Left forelimb (tissue), 1 donor: ENCODE results near the gene IGF2.
"Not testable (repeated sequence)": the region's sequence is repeated elsewhere in the genome, so short reads cannot be mapped to it uniquely, and the experiment has no call there.

Source experiments
- DNase-seq: peaks from one replicate; pipeline ENCODE4 v3.0.0-alpha.2; 2018; ENCODE audit warnings: low spot score

IGF2 gene

GRCh38 chr11:2139123-2139521 is at the start of gene IGF2:
IGF2 (minus strand) TSS chr11:2139389; CDS start chr11:2135523, 3,866 bp downstream.
- no peak for DNase-seq

- no peak for DNase-seq
Measured at GRCh38 chr11:2188745-2189144, 49.6 kb upstream of the IGF2 start.

- no peak for DNase-seq
Measured at GRCh38 chr11:2187280-2187707, 48.1 kb upstream of the IGF2 start.

DNA sequence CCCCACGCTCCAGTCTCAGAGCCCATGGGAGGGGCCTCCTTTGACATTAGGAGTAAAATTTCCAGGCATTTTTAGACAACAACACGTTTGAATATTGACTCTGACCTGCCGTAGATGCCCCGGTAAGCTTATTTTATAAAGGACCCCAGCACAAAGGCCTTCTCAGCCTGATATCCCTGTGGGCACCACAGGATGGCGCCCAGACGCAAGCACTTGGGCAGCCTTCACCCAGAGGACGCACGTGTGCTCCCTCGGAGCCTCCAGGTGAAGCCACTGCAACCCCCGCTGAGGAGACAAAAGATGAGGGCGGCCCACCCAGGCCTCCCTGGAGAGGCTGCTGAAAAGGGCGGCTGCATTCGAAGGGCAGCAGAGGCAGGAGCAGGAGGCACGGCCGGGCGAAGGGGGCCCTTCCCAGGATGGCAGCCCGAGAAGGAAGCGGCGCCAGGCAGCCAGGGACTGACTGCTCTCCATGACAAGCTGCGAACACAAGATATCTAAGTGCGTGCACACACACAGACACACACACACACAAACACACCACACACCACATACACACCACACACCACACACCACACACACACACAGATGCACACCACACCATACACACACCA is 47.6 kb upstream of the IGF2 start:
- no peak for DNase-seq

DNA sequence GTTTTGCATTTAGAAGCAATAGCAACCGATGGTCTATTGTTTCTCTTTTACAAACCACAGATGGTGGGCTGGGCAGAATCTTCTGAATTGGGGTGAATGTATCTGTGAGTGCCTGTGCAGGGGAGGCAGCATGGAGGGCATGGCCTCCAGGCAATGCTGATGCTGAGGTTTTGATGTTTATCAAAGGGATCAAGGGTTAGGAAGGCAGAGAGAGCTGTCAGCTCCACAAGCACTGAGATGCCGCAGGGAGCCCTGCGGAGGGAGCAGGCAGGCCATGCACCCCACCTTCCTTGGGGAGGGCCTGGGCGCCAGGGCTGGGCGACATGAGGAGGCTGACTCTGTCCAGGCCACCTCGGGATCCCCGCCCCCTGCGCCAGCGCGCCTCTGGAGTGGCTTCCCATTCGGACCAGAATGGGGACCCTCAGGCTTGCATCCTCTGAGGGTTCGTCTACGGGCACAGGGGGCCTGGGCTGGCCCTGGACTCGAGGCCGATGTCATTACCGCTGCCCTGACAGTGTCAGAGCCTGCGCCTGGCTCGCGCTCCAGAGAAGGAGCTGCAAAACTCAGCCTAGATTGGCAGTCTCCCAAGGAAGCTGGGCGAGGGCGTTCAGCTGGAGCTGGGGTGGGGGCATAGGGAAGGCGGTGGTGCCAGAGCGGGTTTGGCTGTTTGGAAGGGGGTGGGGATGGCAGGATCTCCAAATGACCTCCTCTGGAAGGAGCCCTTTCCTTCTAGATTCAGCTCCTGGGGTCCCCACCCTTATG is 46.3 kb upstream of the IGF2 start:
- DNase-seq, result no peak

GRCh38 chr11:2182692-2183474 is 43.7 kb upstream of the IGF2 start:
- DNase-seq, result no peak

DNA sequence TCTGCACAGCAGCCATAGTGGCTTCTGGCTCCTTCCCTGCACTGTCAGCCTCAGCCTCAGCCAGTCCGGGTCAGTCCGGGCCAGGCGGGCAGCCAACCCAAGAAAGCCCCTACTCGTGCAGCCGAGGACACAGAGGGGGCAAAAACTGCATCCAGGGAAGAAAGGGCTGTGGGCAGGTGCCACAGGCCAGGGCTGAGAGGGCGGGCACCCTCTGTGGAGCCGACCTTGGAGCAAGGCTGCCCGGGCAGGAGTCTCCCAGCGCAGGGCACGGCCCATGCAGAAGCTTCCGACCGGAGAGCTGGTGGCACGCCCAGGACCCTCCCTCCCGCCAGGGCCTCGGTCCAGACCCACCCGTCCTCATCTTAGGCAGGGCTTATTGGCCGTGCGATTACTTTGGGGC is 42.9 kb upstream of the IGF2 start:
- DNase-seq, result no peak

DNA sequence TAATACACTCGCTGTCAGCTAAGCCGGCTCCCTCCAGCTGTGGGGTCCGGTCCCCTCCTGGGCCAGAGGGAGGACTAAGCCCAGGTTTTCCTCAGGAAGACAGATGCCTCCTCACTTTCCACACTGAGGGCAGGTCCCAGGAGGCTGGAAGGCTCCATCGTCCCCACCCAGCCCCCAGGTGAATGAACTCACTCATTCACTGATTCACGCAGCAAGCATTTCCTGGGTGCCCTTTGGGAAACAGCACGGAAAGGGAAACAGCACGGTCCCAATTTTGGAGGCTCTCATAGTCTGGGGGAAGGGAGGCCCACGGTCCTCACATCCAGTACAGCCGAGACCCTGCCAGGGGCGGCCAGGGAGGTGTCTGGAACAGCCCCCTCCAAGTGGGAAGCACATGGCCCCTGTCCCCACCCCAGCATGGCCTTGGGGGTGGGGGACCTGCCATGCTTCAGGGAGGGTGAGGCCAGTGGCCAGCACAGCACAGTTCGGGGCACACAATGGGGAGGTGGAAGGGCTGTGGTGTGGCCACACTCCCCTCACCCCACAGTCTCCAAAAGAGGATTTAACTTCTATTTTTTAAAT is 41.7 kb upstream of the IGF2 start:
- no peak for DNase-seq

DNA sequence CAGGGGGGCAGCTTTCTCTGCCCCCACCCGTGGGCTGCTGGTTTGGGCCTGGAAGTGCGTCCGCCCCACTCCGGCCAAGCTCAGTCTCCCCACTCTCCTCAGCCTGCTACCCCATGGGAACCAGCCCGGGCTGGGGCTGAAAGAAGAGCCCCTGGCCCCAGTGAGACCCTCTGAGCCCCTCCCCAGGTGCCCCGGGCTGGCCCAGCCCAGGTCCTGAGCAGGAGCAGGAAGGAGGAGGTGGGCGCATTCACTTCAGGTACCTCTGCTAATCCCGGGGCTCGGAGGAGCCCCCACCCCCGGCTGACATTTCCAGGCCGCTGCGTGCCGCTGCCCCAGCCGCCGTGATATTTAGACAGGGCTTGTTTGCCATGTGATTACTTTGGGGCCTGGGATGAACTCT is 41.2 kb upstream of the IGF2 start:
- no peak for DNase-seq

- DNase-seq, result no peak
Measured at GRCh38 chr11:2179516-2179915, 40.3 kb upstream of the IGF2 start.

GRCh38 chr11:2178906-2179494 is 39.8 kb upstream of the IGF2 start:
- DNase-seq, result no peak

GRCh38 chr11:2178055-2178773 is 39.0 kb upstream of the IGF2 start:
- not testable (repeated sequence) for DNase-seq

DNA sequence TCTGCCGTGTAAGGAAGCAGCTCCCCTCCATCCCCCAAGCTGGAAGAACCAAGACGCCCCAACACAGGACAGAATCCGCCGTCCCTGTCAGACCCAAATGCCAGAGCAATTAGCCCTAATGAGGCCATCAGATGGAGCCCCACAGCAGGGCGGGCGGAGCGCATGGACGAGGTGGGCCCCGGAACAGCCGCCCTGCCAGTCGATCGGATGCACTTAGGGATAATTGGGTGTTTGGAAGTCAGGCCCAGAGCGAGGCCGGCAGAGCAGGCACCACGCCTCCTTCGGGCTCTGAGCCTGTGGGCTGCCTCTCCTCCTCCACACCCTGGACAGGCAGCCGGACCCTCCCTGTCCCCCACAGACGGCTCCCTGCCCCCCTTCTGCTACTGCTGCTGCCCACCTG is 37.9 kb upstream of the IGF2 start:
- DNase-seq, result no peak

DNA sequence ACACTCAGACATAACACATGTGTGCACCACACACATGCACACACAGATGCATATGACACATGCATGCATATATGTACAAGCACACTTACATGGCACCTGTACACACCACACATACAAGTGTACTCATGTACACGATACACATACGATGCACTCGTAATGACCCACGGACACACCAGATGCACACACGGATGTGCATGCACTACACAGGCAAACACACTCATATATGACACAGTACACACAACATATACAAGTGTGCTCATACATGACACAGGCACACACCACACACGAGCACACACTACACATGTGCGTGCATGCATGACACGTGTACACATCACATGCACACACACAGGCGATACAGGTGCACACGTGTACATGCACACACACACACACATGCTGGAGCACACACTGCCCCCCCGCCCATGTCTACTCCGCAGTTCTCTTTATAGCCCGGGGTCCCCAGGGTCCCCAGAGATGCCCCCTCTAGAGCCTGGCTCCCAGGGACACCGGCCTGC is 37.3 kb upstream of the IGF2 start:
- no peak for DNase-seq

- DNase-seq, result no peak
Measured at GRCh38 chr11:2175659-2176058, 36.5 kb upstream of the IGF2 start.

- DNase-seq, result no peak
Measured at GRCh38 chr11:2174361-2174760, 35.2 kb upstream of the IGF2 start.

DNA sequence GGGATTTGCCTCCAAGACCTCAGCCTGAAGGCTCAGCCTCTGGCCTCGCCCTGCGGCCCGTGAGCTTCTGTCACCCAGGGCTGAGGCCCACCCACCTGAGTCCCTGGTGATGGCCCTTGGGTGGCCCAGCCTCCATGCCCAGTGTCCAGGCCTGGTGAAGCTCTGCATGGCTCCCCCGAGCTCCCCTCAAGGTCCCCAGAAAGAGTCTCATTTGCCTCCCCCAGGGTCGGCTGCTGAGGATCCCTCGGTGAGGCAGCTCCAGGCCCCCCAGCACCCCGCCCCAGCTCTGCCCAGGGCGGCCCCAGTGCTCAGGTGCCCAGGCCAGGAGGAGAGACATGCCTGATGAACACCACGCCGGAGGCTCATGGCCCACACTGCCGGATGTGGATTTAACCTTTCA is 34.6 kb upstream of the IGF2 start:
- DNase-seq, result no peak

GRCh38 chr11:2173150-2173693 is 34.0 kb upstream of the IGF2 start:
- no peak for DNase-seq

DNA sequence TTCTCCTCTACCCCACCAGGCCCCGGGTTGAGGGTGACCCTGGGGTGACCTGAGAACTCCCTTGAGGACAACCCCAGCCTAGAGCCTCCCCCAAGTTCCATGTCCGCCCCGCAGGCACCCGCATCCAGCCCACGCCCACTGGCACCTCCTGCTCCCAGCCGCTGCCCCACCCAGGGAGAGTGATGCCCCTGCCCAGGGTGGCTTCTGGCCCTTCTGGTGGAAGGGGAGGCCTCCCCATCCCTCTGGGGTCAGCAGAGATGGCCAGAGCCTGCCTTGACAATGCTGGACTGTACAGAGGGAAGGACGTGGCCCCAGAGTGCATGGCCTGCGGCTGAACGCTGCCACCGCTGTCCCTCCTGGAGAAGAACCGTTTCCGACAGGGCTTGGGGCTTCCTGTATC is 33.5 kb upstream of the IGF2 start:
- DNase-seq, result no peak

GRCh38 chr11:2171591-2172003 is 32.4 kb upstream of the IGF2 start, which contains the start of gene TH:
TH (minus strand) TSS chr11:2171815; CDS start chr11:2171786, 29 bp downstream.
- DNase-seq, result no peak
